NCI-H2196 treated with DMSO at 0.1 percent for 48 hours (cell line): ENCODE data around the gene NOS1AP.

Source experiments
- DNase-seq: peaks from one replicate; lab custom pipeline; 2025; ENCODE audit not compliant: unreplicated experiment; lab: John Stamatoyannopoulos, UW

Gene NOS1AP

DNA sequence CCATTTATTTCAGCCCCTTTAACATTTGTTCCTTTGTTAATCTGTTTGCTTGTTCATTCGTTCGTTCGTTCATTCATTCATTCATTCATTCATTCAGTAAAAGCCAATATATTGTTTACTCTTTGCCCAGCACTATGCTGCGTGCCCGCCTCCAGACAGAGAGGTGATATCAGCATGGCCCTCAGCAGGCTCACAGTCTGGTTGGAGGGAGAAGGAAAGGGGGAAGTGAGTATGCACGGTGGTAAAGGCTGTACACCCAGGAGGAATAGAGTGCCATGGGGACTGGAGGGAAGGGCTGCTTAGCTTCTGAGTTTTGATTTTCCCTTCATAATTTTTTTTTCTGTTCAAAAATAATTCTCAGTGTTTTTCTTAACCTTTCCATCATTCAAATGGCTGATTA is 144.7 kb downstream of the NOS1AP start:
- no peak for DNase-seq

DNA sequence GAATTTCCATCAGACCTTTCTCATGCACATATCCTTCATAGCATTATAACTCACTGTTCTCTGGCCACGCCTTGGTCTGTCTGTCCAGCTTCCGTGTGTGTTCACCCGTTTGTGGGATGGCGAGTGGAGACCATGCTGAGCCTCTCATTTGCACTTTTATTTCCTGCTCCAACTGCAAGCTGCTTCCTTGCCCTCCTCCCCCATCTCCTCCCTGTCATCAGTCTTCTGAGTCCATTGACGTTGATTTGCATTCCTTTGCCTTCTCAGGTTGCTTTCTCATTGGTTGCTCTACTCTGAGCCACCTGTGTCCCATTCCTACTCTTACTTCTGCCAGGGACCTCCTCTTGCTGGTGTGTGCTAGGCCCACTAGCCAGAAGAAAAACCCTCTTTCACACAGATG is 146.4 kb downstream of the NOS1AP start:
- no peak for DNase-seq

GRCh38 chr1:162216604-162217003 is 147.1 kb downstream of the NOS1AP start:
- no peak for DNase-seq

DNA sequence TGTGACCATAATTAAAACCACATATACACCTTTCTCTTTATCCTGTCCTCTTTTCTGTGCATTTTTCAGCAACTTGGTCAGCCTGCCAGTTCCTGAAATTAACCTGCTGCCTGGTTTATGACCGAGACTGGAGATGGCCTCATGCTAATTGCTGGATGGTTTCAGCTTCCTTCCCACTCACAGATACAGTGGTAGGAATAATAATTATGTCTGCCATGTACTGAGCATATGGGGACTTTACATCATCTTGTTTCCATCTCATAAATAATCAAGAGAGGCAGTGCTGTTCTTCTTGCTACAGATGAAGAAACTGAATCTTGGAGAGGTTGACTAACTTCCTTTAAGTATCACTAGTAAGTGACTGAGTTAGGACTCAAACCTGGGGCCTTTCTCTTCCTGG is 148.2 kb downstream of the NOS1AP start:
- no peak for DNase-seq

- no peak for DNase-seq
Observed at GRCh38 chr1:162218546-162218945, 149.1 kb downstream of the NOS1AP start.

- DNase-seq, result no peak
Observed at GRCh38 chr1:162218975-162219374, 149.5 kb downstream of the NOS1AP start.

DNA sequence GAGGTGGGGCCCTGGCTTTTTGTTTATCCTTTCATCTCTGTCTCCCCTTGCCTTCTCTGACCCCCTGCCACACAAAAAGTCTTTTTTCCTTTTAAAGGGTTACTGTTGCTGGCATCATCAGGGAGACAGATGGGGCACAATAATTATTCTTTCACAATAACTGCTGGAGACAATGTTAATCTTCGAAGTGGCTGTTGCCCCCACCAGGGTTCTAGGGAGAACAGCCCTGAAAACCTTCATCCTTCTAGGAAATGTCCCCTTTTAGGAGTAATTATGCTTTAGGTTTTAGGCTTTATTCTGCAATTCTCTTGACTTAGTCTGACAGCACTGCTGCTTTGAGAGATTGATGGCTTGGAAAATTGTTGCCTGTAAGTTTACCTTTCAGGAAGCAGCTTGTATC is 150.0 kb downstream of the NOS1AP start:
- DNase-seq, result no peak

GRCh38 chr1:162220009-162220539 is 150.6 kb downstream of the NOS1AP start:
- no peak for DNase-seq

- DNase-seq, result no peak
Observed at GRCh38 chr1:162222014-162222413, 152.5 kb downstream of the NOS1AP start.

DNA sequence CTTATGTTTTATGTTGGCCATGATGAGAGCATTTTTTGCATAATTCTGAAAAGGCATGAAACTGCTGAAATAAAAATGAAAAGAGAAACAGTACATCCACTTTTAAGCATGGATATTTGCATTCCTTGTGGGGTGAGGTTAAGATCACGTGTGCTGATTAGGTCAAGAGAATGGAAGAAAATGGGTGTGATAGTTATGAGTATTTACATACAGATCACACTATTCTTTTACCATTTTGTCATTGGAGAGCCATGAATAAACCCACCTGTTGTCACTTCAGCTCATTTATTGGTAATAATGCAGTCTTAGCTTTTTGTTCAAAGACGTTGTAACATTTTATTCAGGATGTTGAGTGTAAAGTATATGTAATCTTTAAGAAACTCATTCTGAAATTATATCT is 153.2 kb downstream of the NOS1AP start:
- DNase-seq, result no peak

- no peak for DNase-seq
Observed at GRCh38 chr1:162223488-162223887, 154.0 kb downstream of the NOS1AP start.

GRCh38 chr1:162224267-162224666 is 154.8 kb downstream of the NOS1AP start:
- no peak for DNase-seq

DNA sequence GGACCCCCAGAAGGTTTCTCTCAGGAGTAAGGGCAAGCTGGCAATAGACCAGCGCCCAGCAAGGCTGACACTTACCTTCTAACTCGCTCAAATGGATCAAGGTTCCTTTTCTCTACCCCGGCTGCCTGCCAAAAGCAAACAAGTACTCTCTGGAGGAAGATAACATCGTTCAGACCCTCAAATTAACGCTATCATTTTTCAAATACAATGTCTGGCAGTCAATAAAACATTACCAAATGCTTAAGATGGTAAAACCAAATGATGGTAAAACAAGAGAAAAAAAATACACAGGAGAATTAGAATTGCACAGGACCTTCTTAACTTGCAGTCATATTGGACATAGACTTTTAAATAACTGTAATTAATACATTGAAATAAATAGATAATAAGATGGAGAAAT is 159.1 kb downstream of the NOS1AP start:
- DNase-seq, result no peak

DNA sequence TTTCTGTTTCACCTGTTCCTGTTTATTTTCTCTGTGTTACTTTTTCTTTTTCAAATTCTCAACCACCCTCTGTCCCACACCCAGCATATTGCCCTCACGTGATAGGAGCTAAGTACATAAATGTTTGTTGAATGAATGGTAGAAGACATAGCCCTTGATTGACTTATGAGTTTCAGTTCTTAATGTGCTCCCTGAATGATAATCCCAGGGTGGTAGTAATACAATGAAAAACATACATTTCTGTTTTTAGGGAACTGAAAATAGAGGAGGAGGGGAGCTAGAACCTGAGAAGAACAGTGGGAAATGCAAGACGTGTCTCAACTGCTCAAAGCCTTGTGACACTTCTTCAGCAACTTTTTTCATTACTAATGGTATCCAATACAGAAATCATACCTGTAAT is 160.1 kb downstream of the NOS1AP start:
- no peak for DNase-seq

DNA sequence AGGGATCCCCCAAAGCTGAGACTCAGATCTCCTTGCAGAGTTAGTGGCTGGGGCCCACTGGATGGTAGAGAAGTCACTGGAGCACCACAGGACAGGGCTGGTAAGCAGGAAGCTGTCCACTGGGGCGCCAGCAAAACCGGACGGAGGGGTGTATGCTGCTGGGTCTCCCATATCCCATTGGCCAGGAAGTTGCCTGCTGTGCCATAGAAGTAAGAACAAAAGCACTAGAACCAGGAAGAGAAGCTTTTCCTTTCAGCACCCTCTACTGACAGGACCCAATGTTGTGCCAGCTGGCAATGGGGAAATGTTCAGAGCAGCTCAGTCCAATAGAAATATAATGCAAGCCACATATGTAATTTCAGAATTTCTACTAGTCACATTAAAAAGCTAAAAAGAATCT is 160.6 kb downstream of the NOS1AP start:
- no peak for DNase-seq

DNA sequence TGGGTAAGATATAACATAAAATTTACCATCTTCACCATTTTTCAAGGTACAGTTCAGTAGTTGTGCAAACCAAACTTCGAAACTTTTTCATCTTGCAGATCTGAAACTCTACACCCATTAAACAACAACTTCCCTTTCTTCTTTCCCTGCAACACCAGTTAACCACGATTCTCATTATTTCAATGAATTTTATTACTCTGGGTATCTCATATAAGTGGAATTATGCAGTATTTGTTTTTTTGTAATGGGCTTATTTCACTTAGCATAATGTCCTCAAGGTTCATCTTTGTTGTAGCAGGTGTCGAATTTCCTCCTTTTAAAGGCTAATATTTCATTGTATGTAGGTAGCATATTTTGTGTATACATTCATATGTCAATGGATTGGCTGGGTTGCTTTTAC is 161.0 kb downstream of the NOS1AP start:
- DNase-seq, result no peak

DNA sequence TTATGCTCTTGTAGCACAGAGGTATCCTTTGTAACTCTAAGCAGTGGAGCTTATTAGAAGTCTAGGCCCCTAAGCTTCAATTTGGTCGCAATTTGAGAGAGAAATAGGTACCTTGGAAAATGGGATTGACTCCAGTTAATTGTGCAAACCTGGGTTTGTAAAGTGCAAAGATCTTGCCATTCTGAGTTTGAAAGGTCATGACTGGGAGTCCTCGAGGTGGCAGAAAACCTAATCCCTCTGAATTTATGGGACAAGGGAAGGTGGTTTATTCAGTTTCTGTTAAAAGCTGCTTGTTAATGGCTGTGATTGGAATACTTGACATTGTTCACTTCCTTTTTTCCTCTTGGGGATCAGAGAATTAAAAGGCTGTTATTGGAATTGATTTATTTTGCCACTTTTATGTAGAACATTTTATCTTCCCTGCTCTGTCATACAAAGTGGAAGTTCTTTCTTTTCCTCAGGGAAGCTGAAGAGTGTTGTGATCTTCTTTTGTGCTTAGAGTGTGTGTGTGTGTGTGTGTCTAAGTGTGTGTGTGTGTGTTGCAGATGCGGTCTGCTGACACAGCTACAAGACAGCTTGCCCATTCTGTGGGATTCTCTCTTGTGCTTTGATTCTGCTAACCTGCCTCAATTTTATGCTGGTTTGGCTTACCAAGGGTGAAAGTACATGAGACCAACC is 162.7 kb downstream of the NOS1AP start:
- DNase-seq, result no peak

GRCh38 chr1:162233066-162233465 is 163.6 kb downstream of the NOS1AP start:
- DNase-seq, result no peak

- DNase-seq, result no peak
Observed at GRCh38 chr1:162233937-162234336, 164.4 kb downstream of the NOS1AP start.

DNA sequence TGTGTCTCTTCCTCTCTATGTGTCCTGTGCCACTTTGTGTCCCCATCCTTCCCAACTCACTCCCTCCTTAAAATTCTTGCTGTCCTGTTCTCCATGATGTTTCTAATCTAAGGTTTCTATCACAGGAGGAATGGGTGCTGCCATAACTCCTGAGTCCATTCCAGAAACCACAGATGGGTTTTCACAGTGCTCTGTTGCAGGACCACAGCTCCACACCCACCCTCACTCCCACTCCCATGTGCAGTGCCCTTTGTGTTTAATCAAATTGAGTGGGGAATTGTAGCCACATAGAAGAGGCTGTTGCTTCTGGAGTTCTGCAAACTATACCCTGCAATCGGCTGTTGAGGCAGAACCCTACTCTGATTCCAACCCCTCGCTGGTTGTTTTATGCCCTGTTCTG is 165.1 kb downstream of the NOS1AP start:
- no peak for DNase-seq

GRCh38 chr1:162235241-162235800 is 165.8 kb downstream of the NOS1AP start:
- no peak for DNase-seq

DNA sequence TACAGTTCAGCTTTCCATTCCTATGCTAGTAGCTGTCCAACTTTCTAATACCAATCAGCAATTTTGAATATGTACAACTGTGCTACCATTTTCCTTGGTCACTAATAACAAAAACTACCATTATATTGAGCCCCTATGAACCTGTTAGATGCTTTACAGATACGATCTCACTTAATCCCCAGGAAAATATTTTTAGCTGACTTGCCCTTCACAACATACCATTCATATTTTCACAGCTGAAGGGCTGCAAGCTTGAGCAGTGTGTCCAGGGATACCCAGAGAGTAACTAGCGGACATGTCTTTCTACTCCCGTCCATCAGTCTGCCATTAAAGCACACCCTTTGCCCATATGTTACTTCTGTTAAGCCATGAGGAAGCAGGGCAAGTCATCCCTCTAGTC is 166.7 kb downstream of the NOS1AP start:
- no peak for DNase-seq

- no peak for DNase-seq
Observed at GRCh38 chr1:162236618-162237017, 167.1 kb downstream of the NOS1AP start.
